PC-9 (cell line): ENCODE results near the gene GPR108. TPM values are rescaled to one million over a fixed set of nuclear protein-coding genes. Genes with fewer than 3 reads are reported as not detected.

Source experiments
- BruUV-seq: library from RNA; stranded (reverse); fragments of 400-500 nt; replicated peaks from 2 replicates; lab custom pipeline; 2021; lab: Mats Ljungman, UMichigan
- CTCF ChIA-PET: fragments of 300-600 bp; sonication (Branson Sonifier 250); formaldehyde crosslinking; loops from one replicate; lab custom pipeline; 2022; ENCODE audit warnings: antibody characterized with exemption; lab: Charles Lee
- POLR2A ChIA-PET: fragments of 300-600 bp; sonication (Branson Sonifier 250); formaldehyde crosslinking; loops from one replicate; lab custom pipeline; 2022; ENCODE audit warnings: antibody characterized with exemption; ENCODE audit not compliant: unreplicated experiment; lab: Charles Lee
- DNase-seq, 2 experiments: peaks; one replicate each; pipeline versions ENCODE4 v3.0.0 to v3.0.0-alpha.2; 2015 to 2022; ENCODE audit warnings: mixed read lengths in 1 of 2
- H2AFZ ChIP-seq: fragments of 200-600 bp; sonication (generic); 2 replicates; pipeline ENCODE4 v1.8.1; 2017; ENCODE audit warnings: antibody characterized with exemption
- H3F3A ChIP-seq: fragments of 200-600 bp; sonication (generic); 2 replicates; pipeline ENCODE4 v1.8.1; 2017; ENCODE audit warnings: antibody characterized with exemption, mild to moderate bottlenecking, low read depth; ENCODE audit not compliant: insufficient read depth
- H3K27ac ChIP-seq: fragments of 200-600 bp; sonication (generic); 2 replicates; pipeline ENCODE4 v1.6.1; 2016; ENCODE audit warnings: mixed run types
- H3K27me3 ChIP-seq: fragments of 200-600 bp; sonication (generic); 2 replicates; pipeline ENCODE4 v1.6.1; 2016; ENCODE audit warnings: low read depth, mixed run types; ENCODE audit not compliant: insufficient read depth
- H3K36me3 ChIP-seq: fragments of 200-600 bp; sonication (generic); 2 replicates; pipeline ENCODE4 v1.6.1; 2016; ENCODE audit warnings: low read depth, mixed run types
- H3K4me1 ChIP-seq: fragments of 200-600 bp; sonication (generic); replicated peaks from 2 replicates; pipeline ENCODE4 v1.6.1; 2016; ENCODE audit warnings: mixed run types; ENCODE audit not compliant: insufficient read depth
- H3K4me2 ChIP-seq: fragments of 200-600 bp; sonication (generic); 2 replicates; pipeline ENCODE4 v1.6.1; 2017; ENCODE audit warnings: mixed run types
- H3K4me3 ChIP-seq: fragments of 200-600 bp; sonication (generic); 2 replicates; pipeline ENCODE4 v1.6.1; 2016; ENCODE audit warnings: mixed run types
- H3K79me2 ChIP-seq: fragments of 200-600 bp; sonication (generic); 2 replicates; pipeline ENCODE4 v1.6.1; 2017; ENCODE audit warnings: low read depth, mixed run types
- H3K9me2 ChIP-seq: fragments of 200-600 bp; sonication (generic); 2 replicates; pipeline ENCODE4 v1.8.1; 2017; ENCODE audit warnings: mild to moderate bottlenecking; ENCODE audit not compliant: insufficient read depth
- H3K9me3 ChIP-seq: fragments of 200-600 bp; sonication (generic); 2 replicates; pipeline ENCODE4 v1.8.1; 2016; ENCODE audit warnings: low read depth; ENCODE audit not compliant: insufficient read depth
- H4K20me1 ChIP-seq: fragments of 200-600 bp; sonication (generic); 2 replicates; pipeline ENCODE4 v1.8.1; 2017; ENCODE audit not compliant: insufficient read depth
- CTCF ChIP-seq: fragments of 200-600 bp; sonication (generic); conservative IDR thresholded peaks from 2 replicates; pipeline ENCODE4 v1.6.1; 2017; ENCODE audit warnings: mixed run types, antibody characterized with exemption, mild to moderate bottlenecking, moderate library complexity
- EZH2 ChIP-seq: fragments of 200-600 bp; sonication (generic); IDR thresholded peaks from 2 replicates; pipeline ENCODE4 v1.8.0; 2017; ENCODE audit warnings: antibody characterized with exemption, low read depth
- intact Hi-C: fragments of 100-400 bp; cut with micrococcal nuclease; formaldehyde crosslinking; loops from one replicate; pipeline ENCODE4 v1.10.0; 2022; ENCODE audit not compliant: unreplicated experiment
- total RNA-seq: library from RNA; stranded (reverse); gene quantifications from 2 replicates; pipeline ENCODE4 v1.2.3, GENCODE V29; 2021

GPR108 gene
- total RNA-seq, 1 experiment from 2014 or later = 66.8 TPM

GRCh38 chr19:6745965-6746364 lies 8.6 kb upstream of the GPR108 start:
- no peak overlapping the region for H3K4me3 ChIP-seq
- H3K36me3 ChIP-seq = peaks cover 19% of the 10 kb centered on the region; the same call in 1 of the 2 replicates
- H4K20me1 ChIP-seq = peaks cover 4% of the 10 kb centered on the region

GRCh38 chr19:6744381-6745301 lies 7.3 kb upstream of the GPR108 start:
- TF ChIP-seq EZH2 (no peak), CTCF (no peak)
- Histone ChIP-seq H3K4me3 (peak overlapping the region; percentile 38; the same call in 1 of the 2 replicates), H3K36me3 (peaks cover 19% of the 10 kb centered on the region; the same call in 1 of the 2 replicates), H3K9me2 (no peaks in the 10 kb centered on the region), H3K27ac (peak overlapping the region; percentile 88), H3K4me1 (peaks cover 49% of the 10 kb centered on the region), H3K27me3 (no peaks in the 10 kb centered on the region), H3K4me2 (peak overlapping the region; percentile 81), H3K79me2 (peaks cover 54% of the 10 kb centered on the region), H3F3A (peaks cover 67% of the 10 kb centered on the region), H3K9me3 (no peaks in the 10 kb centered on the region), H2AFZ (no peak overlapping the region), H4K20me1 (peaks cover 5% of the 10 kb centered on the region; the same call in 1 of the 2 replicates)
- no TSS peak for BruUV-seq
- intact Hi-C loops = loop anchor here (1.0 kb wide), 1 partner anchor 22 kb away; no protein-coding TSS in a partner anchor
- DNase-seq = peak; percentile 82 to 91
- POLR2A ChIA-PET = no interaction called here
- CTCF ChIA-PET = no interaction called here

More at GRCh38 chr19:6745965-6746364, 8.6 kb upstream of the GPR108 start:
- CTCF ChIA-PET = no interaction called here
- POLR2A ChIA-PET = no interaction called here
- BruUV-seq = no TSS peak
- no peak overlapping the region for H2AFZ ChIP-seq
- no peaks in the 10 kb centered on the region for H3K27me3 ChIP-seq
- peaks cover 75% of the 10 kb centered on the region for H3F3A ChIP-seq
- no peaks in the 10 kb centered on the region for H3K9me2 ChIP-seq
- peaks cover 41% of the 10 kb centered on the region for H3K79me2 ChIP-seq
- peaks cover 49% of the 10 kb centered on the region for H3K4me1 ChIP-seq
- no peaks in the 10 kb centered on the region for H3K9me3 ChIP-seq
- intact Hi-C loops = loop anchor here (1.0 kb wide), 1 partner anchor 20 kb away; no protein-coding TSS in a partner anchor
- no peak for DNase-seq
- no peak overlapping the region for H3K4me2 ChIP-seq
- H3K27ac ChIP-seq = no peak overlapping the region
- TF ChIP-seq EZH2 = no peak
- TF ChIP-seq CTCF = no peak

- peaks cover 19% of the 10 kb centered on the region; the same call in 1 of the 2 replicates for H3K36me3 ChIP-seq
- peak overlapping the region; percentile 81 for H3K4me2 ChIP-seq
- peaks cover 5% of the 10 kb centered on the region; the same call in 1 of the 2 replicates for H4K20me1 ChIP-seq
- H3K27ac ChIP-seq = peak overlapping the region; percentile 88
- H3K4me1 ChIP-seq = peaks cover 53% of the 10 kb centered on the region
- H3K27me3 ChIP-seq = no peaks in the 10 kb centered on the region
- peak overlapping the region; percentile 38; the same call in 1 of the 2 replicates for H3K4me3 ChIP-seq
- H3K9me2 ChIP-seq = no peaks in the 10 kb centered on the region
- ChIA-PET CTCF (no interaction called here), POLR2A (no interaction called here)
- H3K9me3 ChIP-seq = no peaks in the 10 kb centered on the region
- BruUV-seq = no TSS peak
- H3F3A ChIP-seq = peaks cover 63% of the 10 kb centered on the region
- DNase-seq = peak in 1 of 2 experiments; percentile 51
- peaks cover 54% of the 10 kb centered on the region for H3K79me2 ChIP-seq
- H2AFZ ChIP-seq = no peak overlapping the region
- intact Hi-C loops = no loop called here
- TF ChIP-seq CTCF = no peak
- TF ChIP-seq EZH2 = no peak
These were observed 6.5 kb upstream of the GPR108 start for GRCh38 chr19:6743714-6744380.
